T-helper 1 cell treated with Interleukin-12 subunit alpha and Interleukin-12 subunit beta and Interleukin-4 antibody, amounts not matched to agents 30 ng/mL and 1 ng/mL, for 36 hours (primary cell): ENCODE measurements around the gene CENPK. TPM values are rescaled to one million over a fixed set of nuclear protein-coding genes. Genes with fewer than 3 reads are reported as not detected.

Source experiments
- total RNA-seq: library from RNA; stranded (reverse); gene quantifications from 2 replicates; pipeline ENCODE4 v1.2.3, GENCODE V29; 2022

The CENPK gene
- total RNA-seq, 1 donor from 2014 or later: 77.8 TPM

Other genes with a start within 250 kb of the CENPK start
- gene ADAMTS6, start 81.2 kb downstream of the CENPK start, total RNA-seq: 0.88 and 1.1 TPM in 2 replicates
- 62.0 and 63.3 TPM in 2 replicates for gene PPWD1, start 128 bp upstream of the CENPK start, total RNA-seq
- gene TRIM23, start 61.2 kb upstream of the CENPK start, total RNA-seq: 9.3 and 10.1 TPM in 2 replicates
- gene SHLD3, start 61.9 kb upstream of the CENPK start, total RNA-seq: 5.3 and 5.8 TPM in 2 replicates
- gene TRAPPC13, start 61.9 kb upstream of the CENPK start, total RNA-seq: 27.8 and 30.1 TPM in 2 replicates
- gene SGTB, start 158.9 kb upstream of the CENPK start, total RNA-seq: 17.8 and 19.1 TPM in 2 replicates
- gene NLN, start 159.0 kb upstream of the CENPK start, total RNA-seq: 7.9 and 12.1 TPM in 2 replicates